Stimulated activated CD8-positive, alpha-beta memory T cell treated with anti-CD3 and anti-CD28 coated beads, Interleukin-15, amount 100 ng/mL, for 4 hours (primary cell): ENCODE data around the gene SYF2.

Source experiments
- DNase-seq, 2 donors: peaks; one replicate each; pipeline ENCODE4 v3.0.0-alpha.2; 2020; ENCODE audit warnings: low read depth in 2 of 2

SYF2 gene

DNA sequence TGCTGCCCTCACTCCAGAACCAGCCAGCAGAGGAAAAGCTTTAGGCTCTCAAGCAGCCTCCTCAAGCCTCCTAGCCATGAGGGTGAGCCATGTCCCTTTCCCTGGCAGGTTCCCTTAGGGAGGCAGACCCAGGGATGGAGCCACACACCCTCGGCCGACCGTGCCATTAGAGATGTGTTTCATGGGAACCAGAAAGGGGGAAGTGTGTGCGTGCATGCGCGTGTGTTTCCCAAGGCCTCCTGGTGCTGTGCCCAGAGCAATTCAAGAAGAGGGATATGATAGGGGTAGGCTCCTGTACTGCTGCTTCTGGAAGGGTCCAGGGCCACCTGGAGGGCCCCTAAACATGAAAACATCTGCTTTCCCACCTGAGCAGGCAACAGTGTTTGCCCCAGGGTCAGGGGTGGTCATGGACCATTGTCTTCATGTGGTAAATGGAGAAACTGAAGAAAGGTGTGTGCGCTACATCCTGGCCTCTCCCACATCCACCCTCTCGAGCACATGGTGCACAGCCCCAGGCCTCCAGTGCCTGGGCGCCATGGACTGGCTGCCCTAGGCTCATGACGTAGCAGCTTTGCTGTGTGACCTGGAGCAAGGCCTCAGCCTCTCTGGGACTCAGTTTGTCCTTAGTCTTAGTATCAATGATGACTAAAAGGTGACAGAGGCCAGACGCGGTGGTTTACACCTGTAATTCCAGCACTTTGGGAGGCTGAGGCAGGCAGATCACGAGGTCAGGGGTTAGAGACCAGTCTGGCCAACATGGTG, 48.1 kb downstream of the SYF2 start:
- no peak for DNase-seq

DNA sequence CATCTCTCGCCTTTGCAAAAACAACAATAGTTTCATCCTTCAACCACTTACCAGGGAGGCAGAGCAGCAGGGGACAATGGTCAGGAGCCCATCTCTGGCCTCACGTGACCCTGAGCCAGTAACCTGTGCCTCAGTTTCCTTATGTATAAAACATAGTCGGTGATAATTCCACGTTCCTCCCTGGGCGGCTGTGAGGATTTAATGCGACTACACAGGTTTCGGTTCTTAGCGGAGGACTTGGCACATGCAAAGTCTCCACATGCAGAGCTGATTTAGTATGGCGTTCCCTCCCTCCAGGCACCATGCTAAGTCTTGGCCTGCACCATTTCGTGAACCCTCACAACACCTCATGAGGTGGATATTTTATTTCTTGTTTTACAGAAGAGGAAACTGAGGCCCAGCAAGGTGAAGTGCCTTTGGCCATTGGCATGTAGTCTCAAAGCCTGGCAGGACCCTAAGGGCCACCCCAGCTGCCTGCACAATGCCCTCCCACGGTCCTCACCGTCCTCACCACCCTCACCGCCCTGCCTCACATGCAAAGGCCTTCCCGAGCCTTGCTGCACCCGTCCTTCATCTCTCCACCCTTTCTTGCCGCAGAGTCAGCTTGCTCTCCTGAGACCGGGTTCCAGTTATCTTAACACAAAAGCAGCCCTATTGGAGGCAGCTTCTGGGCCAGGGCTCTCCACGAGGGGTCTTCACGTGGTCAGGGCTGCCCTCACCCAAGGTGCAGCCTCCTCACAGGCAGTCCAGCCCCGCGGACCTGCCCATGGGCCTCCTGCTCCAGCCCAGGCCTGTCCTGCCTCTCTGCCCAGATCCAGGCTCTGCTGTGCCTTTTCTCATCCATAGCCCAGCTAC, 48.9 kb downstream of the SYF2 start:
- DNase-seq, result no peak

GRCh38 chr1:25182629-25183028, 49.7 kb downstream of the SYF2 start:
- DNase-seq, result no peak

DNA sequence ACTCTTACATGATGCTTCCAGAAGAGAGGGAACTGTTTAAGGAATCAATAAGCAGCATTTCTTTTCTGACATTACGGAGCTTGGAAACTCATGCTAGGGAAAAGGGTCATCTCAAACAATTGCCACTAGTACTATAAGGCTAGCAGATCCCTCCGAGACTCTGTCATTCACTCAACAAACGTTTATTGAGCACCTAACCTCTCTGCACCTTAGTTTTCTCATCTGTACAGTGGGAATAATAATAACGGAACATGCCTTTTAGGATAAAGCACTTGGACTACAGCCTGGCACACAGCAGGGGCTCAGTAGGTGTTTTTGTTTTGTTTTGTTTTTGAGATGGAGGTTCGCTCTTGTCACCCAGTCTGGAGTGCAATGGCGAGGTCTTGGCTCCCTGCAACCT, 51.3 kb downstream of the SYF2 start:
- DNase-seq, result no peak

- no peak for DNase-seq
These were observed 53.3 kb downstream of the SYF2 start for GRCh38 chr1:25178917-25179561.

DNA sequence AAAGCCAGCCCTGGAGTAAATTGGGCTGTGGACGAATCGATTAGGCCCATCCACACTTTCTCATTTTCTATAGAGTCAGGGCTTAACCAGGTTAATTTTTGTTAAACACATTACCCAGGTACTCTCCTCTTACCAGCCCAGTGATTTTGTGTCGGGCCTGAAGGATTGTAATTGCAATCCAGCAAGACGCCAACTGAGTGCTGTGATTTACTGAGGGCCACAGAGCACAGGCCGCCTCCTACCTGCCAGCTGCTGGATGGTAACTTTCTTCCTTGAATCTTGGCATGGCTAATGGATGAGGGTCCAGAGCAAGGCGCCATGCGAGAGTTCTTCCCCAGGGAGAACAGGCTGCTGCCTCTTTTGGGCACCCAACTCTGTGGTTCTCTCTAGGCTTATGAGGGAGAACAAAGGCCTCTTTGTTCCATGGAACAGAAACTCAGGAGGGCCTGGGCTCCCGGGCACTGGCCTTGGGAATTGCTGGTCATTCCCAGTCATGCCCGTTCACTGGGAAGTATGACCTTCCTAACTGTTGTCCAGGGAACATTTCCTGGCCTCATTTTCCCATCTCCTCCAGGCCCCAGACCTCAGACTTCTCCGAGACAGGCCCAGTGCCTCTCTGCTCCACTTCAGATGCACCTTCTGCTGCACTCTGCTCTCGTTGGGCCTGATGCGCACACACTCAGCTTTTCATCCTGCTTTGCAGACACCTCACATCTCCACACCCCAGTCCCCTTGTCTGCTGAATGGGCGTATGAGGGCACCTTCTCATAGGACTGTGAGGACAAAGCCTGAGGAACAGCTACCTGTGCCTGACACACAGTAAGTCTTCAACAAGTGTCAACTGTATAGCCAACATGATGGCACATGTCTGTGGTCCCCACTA, 57.3 kb downstream of the SYF2 start:
- DNase-seq, result no peak

DNA sequence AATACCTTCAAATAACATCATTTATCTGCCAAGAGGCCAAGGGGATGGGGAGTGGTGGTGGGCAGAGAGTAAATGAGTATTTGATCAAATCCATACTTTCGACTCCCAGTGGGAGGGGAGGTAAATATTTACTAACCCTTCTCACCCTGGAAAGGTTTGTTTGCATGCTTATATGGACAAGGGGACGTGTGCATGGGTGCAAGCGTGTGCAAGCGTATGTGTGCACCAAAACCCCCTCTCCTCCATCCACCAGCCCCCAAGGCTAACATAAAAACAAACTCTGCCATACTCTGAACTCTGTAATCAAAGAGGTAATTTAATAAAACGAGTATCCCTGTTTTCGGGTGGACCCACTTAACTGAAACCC, 58.0 kb downstream of the SYF2 start:
- no peak for DNase-seq

DNA sequence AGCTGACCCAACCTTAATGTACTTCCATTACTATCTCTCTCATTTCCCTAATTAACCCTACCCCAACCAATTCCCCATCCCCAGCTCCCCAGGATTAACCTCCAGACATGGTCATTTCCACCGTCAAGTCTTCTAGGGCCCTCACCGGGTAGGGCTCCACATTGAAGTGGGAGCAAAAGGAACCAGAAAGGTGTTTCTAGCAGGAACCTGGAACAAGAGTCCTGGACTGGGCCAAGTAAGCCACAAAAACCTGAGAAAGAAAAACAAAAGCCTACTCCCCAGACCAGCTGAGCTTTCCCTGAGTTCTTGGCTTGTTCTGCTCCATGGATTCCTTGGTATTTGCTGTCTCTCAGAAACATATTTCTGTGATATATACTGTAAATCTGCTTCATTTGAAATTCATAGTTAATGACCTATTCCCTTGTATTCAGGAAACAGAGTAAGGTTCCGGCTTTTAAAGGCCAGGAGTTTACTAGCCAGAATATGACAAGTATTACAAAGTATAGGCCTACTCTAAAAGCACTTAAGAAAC, 58.4 kb downstream of the SYF2 start:
- DNase-seq, result no peak
